Fibroblast of upper back skin (primary cell): ENCODE results near the gene STK32A.

Source experiments
- DNase-seq: peaks from one replicate; pipeline ENCODE4 v3.0.0-alpha.2; 2013

STK32A gene

GRCh38 chr5:147427521-147428401 lies 192.9 kb downstream of the STK32A start:
- peak; percentile 45 for DNase-seq

DNA sequence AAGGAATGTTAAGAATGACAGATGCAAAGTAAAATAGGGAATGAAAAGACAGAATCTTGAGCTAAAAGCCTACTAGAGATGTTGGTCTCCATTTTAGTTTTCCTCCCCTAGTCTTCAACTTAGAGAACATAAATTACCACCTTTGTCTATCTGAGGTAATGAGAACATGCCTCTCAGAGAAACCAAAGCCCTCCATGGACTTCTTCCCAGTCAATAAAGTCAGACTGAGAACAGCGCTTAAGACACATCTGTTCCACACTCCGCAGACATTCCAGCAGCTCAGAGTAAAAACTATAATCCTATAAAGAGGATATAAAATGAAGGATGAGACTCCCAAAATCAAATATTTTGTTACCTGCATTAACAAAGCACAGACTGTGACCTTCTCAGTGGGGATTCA lies 195.8 kb downstream of the STK32A start:
- no peak for DNase-seq

GRCh38 chr5:147431586-147431985 lies 196.8 kb downstream of the STK32A start:
- DNase-seq: no peak

GRCh38 chr5:147432323-147432722 lies 197.5 kb downstream of the STK32A start:
- no peak for DNase-seq

DNA sequence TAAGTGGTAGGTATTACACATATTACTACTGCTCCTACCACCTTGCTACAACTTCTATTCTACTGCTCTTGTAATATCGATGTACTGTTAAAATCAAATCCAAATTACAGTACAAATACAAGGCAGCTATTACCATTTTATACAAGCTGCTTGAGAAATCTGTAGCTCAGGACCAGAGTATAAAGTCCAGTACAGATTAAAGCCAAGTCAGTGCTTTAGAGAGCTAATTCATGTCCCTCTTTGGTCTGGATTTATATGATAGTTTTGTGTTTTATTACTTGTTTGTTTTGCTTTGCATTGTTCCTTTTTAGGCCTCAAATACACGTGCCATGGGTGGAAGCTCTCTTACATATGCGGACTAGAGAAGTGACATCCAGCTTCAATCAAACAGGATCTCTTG lies 199.2 kb downstream of the STK32A start:
- no peak for DNase-seq

GRCh38 chr5:147436596-147436995 lies 201.8 kb downstream of the STK32A start:
- DNase-seq: no peak

GRCh38 chr5:147437161-147437596 lies 202.4 kb downstream of the STK32A start:
- peak; percentile 77 for DNase-seq
